Islet of Langerhans (tissue), 1 donor: Measurements from ENCODE around the gene SPATA20.

Experiments used
- FAIRE-seq: peaks from one replicate; lab custom pipeline; 2011; peaks lifted over from hg19 to GRCh38; lab: Jason Lieb, UNC

SPATA20 gene

DNA sequence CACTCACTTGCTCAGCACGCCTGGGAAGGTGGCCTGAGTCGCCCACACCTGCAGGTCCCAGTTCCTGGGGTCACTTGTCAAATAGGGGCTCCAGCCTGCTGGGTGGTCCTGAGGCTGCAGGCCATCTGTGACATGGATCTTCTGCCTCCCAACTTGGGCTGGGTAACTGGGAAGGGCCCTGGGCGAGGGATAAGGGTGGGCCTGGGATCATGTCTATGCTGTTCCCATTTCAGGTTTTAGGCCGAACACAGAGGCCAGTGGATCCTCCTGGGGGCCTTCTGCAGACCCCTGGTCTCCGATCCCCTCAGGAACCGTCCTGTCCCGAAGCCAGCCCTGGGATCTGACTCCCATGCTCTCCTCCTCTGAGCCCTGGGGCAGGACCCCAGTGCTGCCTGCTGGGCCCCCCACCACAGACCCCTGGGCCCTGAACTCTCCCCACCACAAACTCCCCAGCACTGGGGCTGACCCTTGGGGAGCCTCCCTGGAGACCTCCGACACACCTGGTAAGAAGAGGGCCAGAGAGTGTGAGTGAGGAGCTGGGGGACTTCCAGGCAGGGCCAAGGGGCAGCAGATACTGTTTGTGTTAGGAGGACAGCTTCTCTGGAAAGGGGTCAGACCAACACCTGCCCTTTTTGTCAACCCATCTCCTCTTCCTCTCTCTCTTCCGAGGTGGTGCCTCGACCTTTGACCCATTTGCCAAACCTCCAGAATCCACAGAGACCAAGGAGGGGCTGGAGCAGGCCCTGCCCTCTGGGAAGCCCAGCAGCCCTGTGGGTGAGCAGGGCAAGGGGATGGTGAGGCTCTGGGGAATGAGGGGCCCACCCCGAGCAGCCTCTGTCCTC lies 6.2 kb upstream of the SPATA20 start:
- FAIRE-seq = no peak

DNA sequence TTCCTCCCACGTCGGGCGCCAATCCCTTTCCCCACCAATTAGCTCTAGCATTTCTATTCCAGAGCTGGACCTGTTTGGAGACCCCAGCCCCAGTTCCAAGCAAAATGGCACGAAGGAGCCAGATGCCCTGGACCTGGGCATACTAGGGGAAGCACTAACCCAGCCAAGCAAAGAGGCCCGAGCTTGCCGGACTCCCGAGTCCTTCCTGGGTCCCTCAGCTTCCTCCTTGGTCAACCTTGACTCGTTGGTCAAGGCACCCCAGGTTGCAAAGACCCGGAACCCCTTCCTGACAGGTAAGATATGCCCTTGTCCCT lies 5.6 kb upstream of the SPATA20 start:
- FAIRE-seq = no peak

- FAIRE-seq = no peak
Observed at GRCh38 chr17:50541716-50542688, 5.0 kb upstream of the SPATA20 start.

GRCh38 chr17:50542795-50543774 lies 3.9 kb upstream of the SPATA20 start:
- no peak for FAIRE-seq

- FAIRE-seq = no peak
Observed at GRCh38 chr17:50544516-50544915, 2.5 kb upstream of the SPATA20 start.

GRCh38 chr17:50545311-50545710 lies 1.7 kb upstream of the SPATA20 start:
- no peak for FAIRE-seq

GRCh38 chr17:50546701-50547034 lies 306 bp upstream of the SPATA20 start:
- no peak for FAIRE-seq

- FAIRE-seq = no peak
Observed at GRCh38 chr17:50547736-50548083, 736 bp downstream of the SPATA20 start.

GRCh38 chr17:50548831-50549230 lies 1.9 kb downstream of the SPATA20 start:
- FAIRE-seq = no peak

- FAIRE-seq = no peak
Observed at GRCh38 chr17:50549256-50549941, 2.4 kb downstream of the SPATA20 start.

GRCh38 chr17:50549969-50550368 lies 3.0 kb downstream of the SPATA20 start:
- FAIRE-seq = no peak

DNA sequence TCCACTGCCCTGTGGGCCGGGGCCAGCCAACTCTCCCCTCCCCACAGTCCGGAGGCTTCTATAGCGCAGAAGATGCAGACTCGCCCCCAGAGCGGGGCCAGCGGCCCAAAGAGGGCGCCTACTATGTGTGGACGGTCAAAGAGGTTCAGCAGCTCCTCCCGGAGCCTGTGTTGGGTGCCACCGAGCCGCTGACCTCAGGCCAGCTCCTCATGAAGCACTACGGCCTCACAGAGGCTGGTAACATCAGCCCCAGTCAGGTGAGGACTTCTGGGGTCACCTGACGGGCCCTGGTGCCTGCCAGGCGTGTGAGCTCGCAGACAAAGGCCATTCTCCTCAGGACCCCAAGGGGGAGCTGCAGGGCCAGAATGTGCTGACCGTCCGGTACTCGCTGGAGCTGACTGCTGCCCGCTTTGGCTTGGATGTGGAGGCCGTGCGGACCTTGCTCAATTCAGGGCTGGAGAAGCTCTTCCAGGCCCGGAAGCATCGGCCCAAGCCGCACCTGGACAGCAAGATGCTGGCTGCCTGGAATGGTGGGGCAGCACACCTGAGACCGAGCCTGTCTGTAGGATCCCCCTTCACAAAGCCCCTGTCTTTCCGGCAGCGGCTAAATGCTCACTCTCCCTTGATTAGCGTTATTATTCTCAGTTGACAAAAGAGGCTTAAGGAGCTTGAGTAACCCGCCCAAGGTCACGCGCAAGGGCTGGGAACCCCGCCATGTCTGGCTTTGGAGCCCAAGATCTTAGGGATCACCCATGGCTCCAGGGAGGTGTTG lies 3.9 kb downstream of the SPATA20 start:
- no peak for FAIRE-seq

GRCh38 chr17:50551433-50551815 lies 4.5 kb downstream of the SPATA20 start:
- FAIRE-seq = no peak

DNA sequence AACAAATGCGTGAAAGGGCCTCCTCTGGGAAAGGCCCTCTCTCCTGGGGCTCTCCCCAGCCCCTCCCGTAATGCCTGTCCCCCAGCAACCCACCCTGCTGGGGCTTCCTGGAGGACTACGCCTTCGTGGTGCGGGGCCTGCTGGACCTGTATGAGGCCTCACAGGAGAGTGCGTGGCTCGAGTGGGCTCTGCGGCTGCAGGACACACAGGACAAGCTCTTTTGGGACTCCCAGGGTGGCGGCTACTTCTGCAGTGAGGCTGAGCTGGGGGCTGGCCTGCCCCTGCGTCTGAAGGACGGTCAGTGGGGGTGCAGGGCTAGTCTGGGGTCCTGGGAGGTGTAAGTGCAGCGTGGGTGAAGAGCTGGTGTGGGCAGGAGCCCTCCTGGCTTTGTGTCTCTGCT lies 4.9 kb downstream of the SPATA20 start:
- FAIRE-seq = no peak

- FAIRE-seq = no peak
Observed at GRCh38 chr17:50554201-50554600, 7.2 kb downstream of the SPATA20 start.

DNA sequence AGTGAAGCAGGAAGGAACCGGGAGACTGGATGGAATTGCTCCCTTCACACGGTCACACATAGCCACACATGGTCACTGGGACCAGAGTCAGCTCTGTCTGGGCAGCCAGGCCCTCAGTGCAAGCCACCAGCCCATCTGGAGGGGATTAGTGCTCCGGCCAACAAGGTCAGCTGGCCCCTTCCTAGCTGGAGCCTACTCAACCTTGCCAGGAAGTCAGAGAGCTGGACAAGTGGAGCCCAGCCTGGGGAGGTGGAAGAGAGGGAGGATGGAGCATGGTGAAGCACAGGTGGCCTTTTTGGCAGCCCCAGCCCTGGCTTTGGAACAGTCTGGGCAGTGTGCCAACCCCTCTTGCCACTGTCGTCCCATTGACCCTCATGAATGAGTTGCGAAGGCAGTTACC lies 9.8 kb downstream of the SPATA20 start:
- no peak for FAIRE-seq

DNA sequence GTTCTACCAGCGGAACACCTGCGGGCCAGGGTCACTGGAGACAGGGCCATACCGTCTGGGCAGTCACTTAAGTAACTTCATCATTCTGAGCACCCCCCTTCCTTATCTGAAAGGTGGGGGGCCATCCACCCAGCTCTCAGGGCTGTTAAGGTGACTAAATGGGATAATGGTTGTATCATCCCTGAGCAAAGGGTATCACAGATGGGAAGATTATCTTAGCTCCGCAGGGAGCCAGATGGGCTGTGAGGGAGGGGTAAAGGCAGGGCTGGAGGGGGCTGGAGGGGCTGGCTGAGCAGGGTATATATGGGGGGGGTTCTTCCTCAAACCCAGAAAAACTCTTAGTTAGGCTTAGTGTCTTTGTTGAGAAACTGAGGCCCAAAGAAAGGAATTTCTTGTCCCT lies 10.7 kb downstream of the SPATA20 start:
- no peak for FAIRE-seq

DNA sequence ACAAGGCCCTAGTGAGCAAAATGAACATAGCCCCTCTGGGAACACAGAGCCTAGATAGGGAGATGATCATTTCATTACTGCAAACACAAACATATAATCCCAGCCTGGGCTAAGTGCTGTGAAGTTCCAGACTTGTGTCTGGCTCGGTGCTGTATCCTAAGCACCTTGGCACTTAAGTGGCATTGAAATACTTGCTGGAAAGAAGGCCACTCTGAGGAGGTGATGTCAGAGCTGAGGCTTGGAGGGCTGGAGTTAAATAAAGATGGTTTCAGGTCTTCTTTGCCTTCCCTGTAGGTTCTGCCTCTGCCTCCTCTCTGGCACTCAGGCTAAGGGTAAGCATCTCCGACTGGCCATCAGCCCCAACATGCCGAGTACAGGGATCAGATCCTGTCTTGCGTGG lies 11.1 kb downstream of the SPATA20 start:
- no peak for FAIRE-seq

GRCh38 chr17:50558581-50558940 lies 11.6 kb downstream of the SPATA20 start:
- no peak for FAIRE-seq

DNA sequence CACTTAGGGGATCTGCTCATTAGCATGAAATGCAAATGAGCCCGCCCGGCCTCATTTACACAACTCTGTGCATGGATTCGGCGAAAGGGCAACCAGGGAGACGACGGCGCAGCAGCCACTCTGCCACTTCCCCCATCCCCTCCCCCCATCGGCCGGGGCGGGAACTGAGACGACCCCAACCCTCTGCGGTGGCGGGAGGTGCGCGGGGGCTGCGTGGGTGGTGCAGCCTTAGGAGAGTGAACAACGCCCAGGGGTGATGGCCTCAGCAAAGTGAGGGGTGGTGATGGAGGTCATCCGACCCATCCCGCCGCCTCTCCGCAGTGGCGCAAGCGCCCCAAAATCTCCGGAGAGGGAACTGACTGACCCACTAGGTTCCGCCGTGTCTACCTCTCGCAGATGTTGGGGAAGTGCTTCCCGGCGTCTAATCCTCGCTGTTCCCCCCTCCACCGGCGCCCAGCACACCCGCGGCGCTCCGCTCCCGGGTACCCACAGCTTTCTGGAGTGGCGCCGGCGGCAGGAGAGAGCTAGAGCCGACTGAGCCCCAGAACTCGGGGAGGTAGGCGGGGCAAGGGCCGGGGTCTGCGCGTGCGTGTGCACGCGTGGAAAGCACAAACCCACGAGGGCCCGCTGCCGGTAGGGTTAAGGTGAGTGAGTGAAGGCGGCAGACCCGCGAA lies 12.1 kb downstream of the SPATA20 start:
- no peak for FAIRE-seq
